NB4 (cell line): ENCODE measurements around the gene NRP1.

Source experiments
- POLR2A ChIP-seq: IDR thresholded peaks from 2 replicates; pipeline ENCODE4 v1.6.1; 2011; ENCODE audit warnings: mild to moderate bottlenecking; ENCODE audit not compliant: insufficient read length; ENCODE audit errors: extremely low read depth
- TF ChIP-seq, protein P1 (sequence below): IDR thresholded peaks from 2 replicates; pipeline ENCODE4 v1.6.1; 2011; ENCODE audit warnings: low read depth, low read length
- TF ChIP-seq, protein P2 (sequence below): IDR thresholded peaks from one replicate; pipeline ENCODE4 v1.5.1; 2012; ENCODE audit warnings: low read depth, low read length

GRCh38 chr10:33279811-33280602 is 54.5 kb downstream of the NRP1 start:
- TF ChIP-seq, protein P1, sequence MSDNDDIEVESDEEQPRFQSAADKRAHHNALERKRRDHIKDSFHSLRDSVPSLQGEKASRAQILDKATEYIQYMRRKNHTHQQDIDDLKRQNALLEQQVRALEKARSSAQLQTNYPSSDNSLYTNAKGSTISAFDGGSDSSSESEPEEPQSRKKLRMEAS, result no peak
- TF ChIP-seq, protein P2, sequence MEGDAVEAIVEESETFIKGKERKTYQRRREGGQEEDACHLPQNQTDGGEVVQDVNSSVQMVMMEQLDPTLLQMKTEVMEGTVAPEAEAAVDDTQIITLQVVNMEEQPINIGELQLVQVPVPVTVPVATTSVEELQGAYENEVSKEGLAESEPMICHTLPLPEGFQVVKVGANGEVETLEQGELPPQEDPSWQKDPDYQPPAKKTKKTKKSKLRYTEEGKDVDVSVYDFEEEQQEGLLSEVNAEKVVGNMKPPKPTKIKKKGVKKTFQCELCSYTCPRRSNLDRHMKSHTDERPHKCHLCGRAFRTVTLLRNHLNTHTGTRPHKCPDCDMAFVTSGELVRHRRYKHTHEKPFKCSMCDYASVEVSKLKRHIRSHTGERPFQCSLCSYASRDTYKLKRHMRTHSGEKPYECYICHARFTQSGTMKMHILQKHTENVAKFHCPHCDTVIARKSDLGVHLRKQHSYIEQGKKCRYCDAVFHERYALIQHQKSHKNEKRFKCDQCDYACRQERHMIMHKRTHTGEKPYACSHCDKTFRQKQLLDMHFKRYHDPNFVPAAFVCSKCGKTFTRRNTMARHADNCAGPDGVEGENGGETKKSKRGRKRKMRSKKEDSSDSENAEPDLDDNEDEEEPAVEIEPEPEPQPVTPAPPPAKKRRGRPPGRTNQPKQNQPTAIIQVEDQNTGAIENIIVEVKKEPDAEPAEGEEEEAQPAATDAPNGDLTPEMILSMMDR, result no peak
- TF ChIP-seq POLR2A, result no peak
